Measurements from ENCODE around the gene HPN. TPM values are rescaled to one million over a fixed set of nuclear protein-coding genes. Genes with fewer than 3 reads are reported as not detected.

HPN gene
- total and polyA plus RNA-seq, 2 experiments from 2014 or later, result 14.0 to 17.4 TPM

DNA sequence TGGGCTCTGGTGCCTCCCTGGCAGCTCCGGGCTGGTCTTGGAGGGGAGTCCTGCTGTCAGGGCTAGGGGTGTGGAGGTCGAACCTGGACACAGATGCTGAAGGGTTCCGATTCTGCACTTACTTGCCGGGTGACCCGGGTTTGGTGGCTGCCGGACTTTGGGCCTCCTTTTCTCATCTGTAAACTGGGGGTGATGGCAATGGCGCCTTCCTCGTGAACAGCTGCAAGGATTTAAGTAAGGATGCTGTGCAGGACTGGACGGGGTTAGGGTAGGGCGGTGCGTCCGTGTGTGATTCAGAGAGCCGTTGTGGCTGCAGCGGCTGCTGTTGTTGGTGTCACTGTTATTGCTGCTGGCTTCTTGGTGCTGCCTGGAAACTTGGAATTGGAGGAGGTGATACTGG is 2.4 kb downstream of the HPN start:
- TF ChIP-seq, protein P1, sequence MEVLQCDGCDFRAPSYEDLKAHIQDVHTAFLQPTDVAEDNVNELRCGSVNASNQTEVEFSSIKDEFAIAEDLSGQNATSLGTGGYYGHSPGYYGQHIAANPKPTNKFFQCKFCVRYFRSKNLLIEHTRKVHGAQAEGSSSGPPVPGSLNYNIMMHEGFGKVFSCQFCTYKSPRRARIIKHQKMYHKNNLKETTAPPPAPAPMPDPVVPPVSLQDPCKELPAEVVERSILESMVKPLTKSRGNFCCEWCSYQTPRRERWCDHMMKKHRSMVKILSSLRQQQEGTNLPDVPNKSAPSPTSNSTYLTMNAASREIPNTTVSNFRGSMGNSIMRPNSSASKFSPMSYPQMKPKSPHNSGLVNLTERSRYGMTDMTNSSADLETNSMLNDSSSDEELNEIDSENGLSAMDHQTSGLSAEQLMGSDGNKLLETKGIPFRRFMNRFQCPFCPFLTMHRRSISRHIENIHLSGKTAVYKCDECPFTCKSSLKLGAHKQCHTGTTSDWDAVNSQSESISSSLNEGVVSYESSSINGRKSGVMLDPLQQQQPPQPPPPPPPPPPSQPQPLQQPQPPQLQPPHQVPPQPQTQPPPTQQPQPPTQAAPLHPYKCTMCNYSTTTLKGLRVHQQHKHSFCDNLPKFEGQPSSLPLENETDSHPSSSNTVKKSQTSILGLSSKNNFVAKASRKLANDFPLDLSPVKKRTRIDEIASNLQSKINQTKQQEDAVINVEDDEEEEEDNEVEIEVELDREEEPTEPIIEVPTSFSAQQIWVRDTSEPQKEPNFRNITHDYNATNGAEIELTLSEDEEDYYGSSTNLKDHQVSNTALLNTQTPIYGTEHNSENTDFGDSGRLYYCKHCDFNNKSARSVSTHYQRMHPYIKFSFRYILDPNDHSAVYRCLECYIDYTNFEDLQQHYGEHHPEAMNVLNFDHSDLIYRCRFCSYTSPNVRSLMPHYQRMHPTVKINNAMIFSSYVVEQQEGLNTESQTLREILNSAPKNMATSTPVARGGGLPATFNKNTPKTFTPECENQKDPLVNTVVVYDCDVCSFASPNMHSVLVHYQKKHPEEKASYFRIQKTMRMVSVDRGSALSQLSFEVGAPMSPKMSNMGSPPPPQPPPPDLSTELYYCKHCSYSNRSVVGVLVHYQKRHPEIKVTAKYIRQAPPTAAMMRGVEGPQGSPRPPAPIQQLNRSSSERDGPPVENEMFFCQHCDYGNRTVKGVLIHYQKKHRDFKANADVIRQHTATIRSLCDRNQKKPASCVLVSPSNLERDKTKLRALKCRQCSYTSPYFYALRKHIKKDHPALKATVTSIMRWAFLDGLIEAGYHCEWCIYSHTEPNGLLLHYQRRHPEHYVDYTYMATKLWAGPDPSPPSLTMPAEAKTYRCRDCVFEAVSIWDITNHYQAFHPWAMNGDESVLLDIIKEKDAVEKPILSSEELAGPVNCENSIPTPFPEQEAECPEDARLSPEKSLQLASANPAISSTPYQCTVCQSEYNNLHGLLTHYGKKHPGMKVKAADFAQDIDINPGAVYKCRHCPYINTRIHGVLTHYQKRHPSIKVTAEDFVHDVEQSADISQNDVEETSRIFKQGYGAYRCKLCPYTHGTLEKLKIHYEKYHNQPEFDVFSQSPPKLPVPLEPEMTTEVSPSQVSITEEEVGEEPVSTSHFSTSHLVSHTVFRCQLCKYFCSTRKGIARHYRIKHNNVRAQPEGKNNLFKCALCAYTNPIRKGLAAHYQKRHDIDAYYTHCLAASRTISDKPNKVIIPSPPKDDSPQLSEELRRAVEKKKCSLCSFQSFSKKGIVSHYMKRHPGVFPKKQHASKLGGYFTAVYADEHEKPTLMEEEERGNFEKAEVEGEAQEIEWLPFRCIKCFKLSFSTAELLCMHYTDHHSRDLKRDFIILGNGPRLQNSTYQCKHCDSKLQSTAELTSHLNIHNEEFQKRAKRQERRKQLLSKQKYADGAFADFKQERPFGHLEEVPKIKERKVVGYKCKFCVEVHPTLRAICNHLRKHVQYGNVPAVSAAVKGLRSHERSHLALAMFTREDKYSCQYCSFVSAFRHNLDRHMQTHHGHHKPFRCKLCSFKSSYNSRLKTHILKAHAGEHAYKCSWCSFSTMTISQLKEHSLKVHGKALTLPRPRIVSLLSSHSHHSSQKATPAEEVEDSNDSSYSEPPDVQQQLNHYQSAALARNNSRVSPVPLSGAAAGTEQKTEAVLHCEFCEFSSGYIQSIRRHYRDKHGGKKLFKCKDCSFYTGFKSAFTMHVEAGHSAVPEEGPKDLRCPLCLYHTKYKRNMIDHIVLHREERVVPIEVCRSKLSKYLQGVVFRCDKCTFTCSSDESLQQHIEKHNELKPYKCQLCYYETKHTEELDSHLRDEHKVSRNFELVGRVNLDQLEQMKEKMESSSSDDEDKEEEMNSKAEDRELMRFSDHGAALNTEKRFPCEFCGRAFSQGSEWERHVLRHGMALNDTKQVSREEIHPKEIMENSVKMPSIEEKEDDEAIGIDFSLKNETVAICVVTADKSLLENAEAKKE (CRISPR knock-in tag; IDR thresholded peaks at IDR 0.05), result no peak
- TF ChIP-seq POLR2AphosphoS5 (IDR thresholded peaks at IDR 0.05; ENCODE audit: low read depth), result no peak
- no peak for TF ChIP-seq EZH2 (IDR thresholded peaks at IDR 0.05; ENCODE audit: low read depth, unreplicated experiment)
- H4K20me1 ChIP-seq (replicated peaks; ENCODE audit: insufficient read depth), result no peaks in the 10 kb centered on the region; the same call in 1 of the 2 replicates
- H3F3A ChIP-seq (replicated peaks; ENCODE audit: low read depth), result 0 out of 2 replicates have a peak, but pooled peaks cover 4% of the 10 kb centered on the region
- DNase-seq (ENCODE audit: low spot score) (no peak), ATAC-seq (no peak)
- H3K4me2 ChIP-seq, result no peak overlapping the region
- H3K36me3 ChIP-seq (ENCODE audit: insufficient read depth), result no peaks in the 10 kb centered on the region
- no peaks in the 10 kb centered on the region for H3K27me3 ChIP-seq (ENCODE audit: insufficient read depth)
- Mint-ChIP-seq H3K36me3 (ENCODE audit: low read depth) (peaks cover 3% of the 10 kb centered on the region; the same call in 1 of the 3 replicates), H3K4me3 (no peak overlapping the region), H3K27me3 (ENCODE audit: insufficient read depth, low read depth, poor library complexity) (peaks cover 15% of the 10 kb centered on the region), H3K9me3 (peaks cover 3% of the 10 kb centered on the region; the same call in 1 of the 3 replicates), H3K27ac (no peak overlapping the region), H3K4me1 (peaks cover 53% of the 10 kb centered on the region)
- no peak overlapping the region for H3K4me3 ChIP-seq
- no peak overlapping the region for H3K27ac ChIP-seq (ENCODE audit: low read depth)
- no peaks in the 10 kb centered on the region for H3K9me2 ChIP-seq (ENCODE audit: insufficient read depth)
- H3K79me2 ChIP-seq (replicated peaks; ENCODE audit: insufficient read depth), result peaks cover 17% of the 10 kb centered on the region; the same call in 1 of the 2 replicates
- no peak overlapping the region for H2AFZ ChIP-seq
- peaks cover 44% of the 10 kb centered on the region for H3K4me1 ChIP-seq (ENCODE audit: insufficient read depth)

DNA sequence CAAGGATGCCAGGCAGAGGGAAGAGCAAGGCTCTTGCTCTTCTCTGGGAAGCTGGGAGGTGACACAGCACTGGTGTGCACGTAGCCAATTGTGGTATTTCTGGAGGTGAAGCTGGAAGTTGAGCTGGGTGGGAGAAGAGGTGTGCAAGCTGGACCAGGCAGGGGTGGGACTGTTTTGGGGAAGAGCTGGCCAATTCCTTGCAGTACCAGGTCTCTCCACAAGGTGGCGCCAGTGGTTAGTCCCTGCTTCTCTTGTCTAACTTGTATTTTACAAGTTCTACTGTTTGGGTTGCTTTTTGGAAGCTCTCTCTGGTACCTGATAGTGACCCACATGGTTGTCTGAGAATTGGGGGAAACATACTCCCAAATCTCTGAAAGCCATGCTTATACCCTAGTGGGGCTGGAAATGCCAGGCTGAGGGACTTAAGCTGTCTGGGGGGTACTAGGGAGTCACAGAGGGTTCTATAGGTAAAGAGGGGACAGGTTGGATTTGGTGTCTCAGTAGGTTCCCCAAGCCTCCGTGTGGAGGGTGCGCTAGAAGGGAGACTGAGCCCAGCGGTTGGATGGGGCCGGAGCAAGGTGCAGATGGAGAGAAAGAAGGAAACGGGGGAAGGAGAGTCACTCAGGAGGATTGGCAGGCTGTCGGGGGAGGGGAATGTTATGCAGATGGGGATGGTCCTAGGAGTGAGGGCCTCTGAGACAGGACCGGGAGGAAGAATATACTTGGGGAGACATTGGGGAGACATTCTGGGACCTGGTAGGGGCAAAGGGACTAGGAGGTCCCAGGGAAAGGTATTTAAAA is 3.0 kb downstream of the HPN start:
- no peak overlapping the region for H3K27ac ChIP-seq (ENCODE audit: low read depth)
- peaks cover 51% of the 10 kb centered on the region for H3K4me1 Mint-ChIP-seq
- H3K27ac Mint-ChIP-seq, result peak overlapping the region; percentile 61; the same call in 1 of the 2 replicates
- H2AFZ ChIP-seq, result no peak overlapping the region
- peaks cover 17% of the 10 kb centered on the region; the same call in 1 of the 2 replicates for H3K79me2 ChIP-seq (replicated peaks; ENCODE audit: insufficient read depth)
- peaks cover 3% of the 10 kb centered on the region; the same call in 1 of the 3 replicates for H3K9me3 Mint-ChIP-seq
- H3K27me3 Mint-ChIP-seq (ENCODE audit: insufficient read depth, low read depth, poor library complexity), result peaks cover 15% of the 10 kb centered on the region
- H4K20me1 ChIP-seq (replicated peaks; ENCODE audit: insufficient read depth), result no peaks in the 10 kb centered on the region; the same call in 1 of the 2 replicates
- peak; percentile 73 for DNase-seq (ENCODE audit: low spot score)
- H3K4me3 Mint-ChIP-seq, result no peak overlapping the region; the same call in 2 of the 3 replicates
- H3K36me3 Mint-ChIP-seq (ENCODE audit: low read depth), result peaks cover 6% of the 10 kb centered on the region; the same call in 2 of the 3 replicates
- H3K36me3 ChIP-seq (ENCODE audit: insufficient read depth), result no peaks in the 10 kb centered on the region
- 0 out of 2 replicates have a peak, but pooled peaks cover 4% of the 10 kb centered on the region for H3F3A ChIP-seq (replicated peaks; ENCODE audit: low read depth)
- peaks cover 38% of the 10 kb centered on the region for H3K4me1 ChIP-seq (ENCODE audit: insufficient read depth)
- ATAC-seq, result no peak
- no peak overlapping the region for H3K4me3 ChIP-seq
- no peak overlapping the region; the same call in 1 of the 2 replicates for H3K4me2 ChIP-seq
- H3K27me3 ChIP-seq (ENCODE audit: insufficient read depth), result no peaks in the 10 kb centered on the region
- H3K9me2 ChIP-seq (ENCODE audit: insufficient read depth), result no peaks in the 10 kb centered on the region
- TF ChIP-seq, protein P2, sequence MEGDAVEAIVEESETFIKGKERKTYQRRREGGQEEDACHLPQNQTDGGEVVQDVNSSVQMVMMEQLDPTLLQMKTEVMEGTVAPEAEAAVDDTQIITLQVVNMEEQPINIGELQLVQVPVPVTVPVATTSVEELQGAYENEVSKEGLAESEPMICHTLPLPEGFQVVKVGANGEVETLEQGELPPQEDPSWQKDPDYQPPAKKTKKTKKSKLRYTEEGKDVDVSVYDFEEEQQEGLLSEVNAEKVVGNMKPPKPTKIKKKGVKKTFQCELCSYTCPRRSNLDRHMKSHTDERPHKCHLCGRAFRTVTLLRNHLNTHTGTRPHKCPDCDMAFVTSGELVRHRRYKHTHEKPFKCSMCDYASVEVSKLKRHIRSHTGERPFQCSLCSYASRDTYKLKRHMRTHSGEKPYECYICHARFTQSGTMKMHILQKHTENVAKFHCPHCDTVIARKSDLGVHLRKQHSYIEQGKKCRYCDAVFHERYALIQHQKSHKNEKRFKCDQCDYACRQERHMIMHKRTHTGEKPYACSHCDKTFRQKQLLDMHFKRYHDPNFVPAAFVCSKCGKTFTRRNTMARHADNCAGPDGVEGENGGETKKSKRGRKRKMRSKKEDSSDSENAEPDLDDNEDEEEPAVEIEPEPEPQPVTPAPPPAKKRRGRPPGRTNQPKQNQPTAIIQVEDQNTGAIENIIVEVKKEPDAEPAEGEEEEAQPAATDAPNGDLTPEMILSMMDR (conservative IDR thresholded peaks at IDR 0.05; ENCODE audit: low read depth in 2 of 2), result peak; percentile 87 to 98
- TF ChIP-seq, protein P3, sequence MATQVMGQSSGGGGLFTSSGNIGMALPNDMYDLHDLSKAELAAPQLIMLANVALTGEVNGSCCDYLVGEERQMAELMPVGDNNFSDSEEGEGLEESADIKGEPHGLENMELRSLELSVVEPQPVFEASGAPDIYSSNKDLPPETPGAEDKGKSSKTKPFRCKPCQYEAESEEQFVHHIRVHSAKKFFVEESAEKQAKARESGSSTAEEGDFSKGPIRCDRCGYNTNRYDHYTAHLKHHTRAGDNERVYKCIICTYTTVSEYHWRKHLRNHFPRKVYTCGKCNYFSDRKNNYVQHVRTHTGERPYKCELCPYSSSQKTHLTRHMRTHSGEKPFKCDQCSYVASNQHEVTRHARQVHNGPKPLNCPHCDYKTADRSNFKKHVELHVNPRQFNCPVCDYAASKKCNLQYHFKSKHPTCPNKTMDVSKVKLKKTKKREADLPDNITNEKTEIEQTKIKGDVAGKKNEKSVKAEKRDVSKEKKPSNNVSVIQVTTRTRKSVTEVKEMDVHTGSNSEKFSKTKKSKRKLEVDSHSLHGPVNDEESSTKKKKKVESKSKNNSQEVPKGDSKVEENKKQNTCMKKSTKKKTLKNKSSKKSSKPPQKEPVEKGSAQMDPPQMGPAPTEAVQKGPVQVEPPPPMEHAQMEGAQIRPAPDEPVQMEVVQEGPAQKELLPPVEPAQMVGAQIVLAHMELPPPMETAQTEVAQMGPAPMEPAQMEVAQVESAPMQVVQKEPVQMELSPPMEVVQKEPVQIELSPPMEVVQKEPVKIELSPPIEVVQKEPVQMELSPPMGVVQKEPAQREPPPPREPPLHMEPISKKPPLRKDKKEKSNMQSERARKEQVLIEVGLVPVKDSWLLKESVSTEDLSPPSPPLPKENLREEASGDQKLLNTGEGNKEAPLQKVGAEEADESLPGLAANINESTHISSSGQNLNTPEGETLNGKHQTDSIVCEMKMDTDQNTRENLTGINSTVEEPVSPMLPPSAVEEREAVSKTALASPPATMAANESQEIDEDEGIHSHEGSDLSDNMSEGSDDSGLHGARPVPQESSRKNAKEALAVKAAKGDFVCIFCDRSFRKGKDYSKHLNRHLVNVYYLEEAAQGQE (IDR thresholded peaks at IDR 0.05; ENCODE audit: unreplicated experiment), result no peak
- TF ChIP-seq, protein P4, sequence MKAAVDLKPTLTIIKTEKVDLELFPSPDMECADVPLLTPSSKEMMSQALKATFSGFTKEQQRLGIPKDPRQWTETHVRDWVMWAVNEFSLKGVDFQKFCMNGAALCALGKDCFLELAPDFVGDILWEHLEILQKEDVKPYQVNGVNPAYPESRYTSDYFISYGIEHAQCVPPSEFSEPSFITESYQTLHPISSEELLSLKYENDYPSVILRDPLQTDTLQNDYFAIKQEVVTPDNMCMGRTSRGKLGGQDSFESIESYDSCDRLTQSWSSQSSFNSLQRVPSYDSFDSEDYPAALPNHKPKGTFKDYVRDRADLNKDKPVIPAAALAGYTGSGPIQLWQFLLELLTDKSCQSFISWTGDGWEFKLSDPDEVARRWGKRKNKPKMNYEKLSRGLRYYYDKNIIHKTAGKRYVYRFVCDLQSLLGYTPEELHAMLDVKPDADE (IDR thresholded peaks at IDR 0.05), result no peak
- TF ChIP-seq EZH2 (IDR thresholded peaks at IDR 0.05; ENCODE audit: low read depth, unreplicated experiment), result no peak

Measured in GM23338 (cell line).